Activated CD4-positive, alpha-beta T cell treated with anti-CD3 and anti-CD28 coated beads, Interleukin-2, amount 50 U/mL, for 48 hours (primary cell): ENCODE measurements around the gene NUDCD2.

Experiments used
- DNase-seq, 2 experiments: peaks; one replicate each; pipeline ENCODE4 v3.0.0-alpha.2; 2020

The NUDCD2 gene

DNA sequence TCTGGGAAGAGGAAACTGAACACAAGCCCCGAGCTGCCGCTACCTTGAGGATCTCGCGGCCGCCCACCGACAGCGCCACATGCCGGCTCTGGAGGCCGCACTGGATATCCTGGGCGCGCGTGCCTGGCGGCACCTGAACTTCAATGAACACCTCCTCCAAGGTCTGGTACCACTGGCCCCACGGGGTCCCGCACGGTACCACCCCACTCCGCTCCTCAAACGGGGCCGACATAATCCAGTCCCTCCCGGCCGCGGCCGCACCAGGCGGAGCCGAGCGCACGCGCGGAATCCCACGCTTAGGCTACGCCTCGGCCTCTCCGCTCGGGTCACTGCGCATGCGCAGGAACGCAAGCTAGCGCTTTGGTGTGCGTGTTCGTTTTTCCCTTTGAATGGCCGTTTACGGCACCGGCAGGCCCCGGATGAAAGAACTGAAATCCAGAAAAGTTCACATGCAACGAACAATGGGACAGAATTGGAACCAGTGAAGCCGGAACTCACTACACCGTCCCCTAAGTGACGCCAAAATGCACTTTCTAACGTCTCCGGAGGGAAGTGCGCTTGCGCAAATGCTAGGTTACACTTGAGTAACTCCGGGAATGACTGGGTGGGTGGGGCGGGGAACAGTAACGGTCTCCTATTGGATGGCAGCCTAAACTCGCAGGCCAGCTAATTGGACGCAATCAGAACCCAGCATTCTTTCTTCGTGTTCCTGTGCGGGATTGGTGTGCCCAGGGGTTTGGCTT, at the start of gene NUDCD2:
NUDCD2 (minus strand) TSS at position 284 of the 743 bp plus-strand sequence; CDS start at position 232, 52 bp downstream.
- peak; percentile 89 to 93 for DNase-seq

- DNase-seq: no peak
Observed at GRCh38 chr5:163509291-163509951, 49.5 kb upstream of the NUDCD2 start.

- no peak for DNase-seq
Observed at GRCh38 chr5:163508753-163509152, 48.9 kb upstream of the NUDCD2 start.

GRCh38 chr5:163506726-163507125, 46.8 kb upstream of the NUDCD2 start:
- DNase-seq: no peak

DNA sequence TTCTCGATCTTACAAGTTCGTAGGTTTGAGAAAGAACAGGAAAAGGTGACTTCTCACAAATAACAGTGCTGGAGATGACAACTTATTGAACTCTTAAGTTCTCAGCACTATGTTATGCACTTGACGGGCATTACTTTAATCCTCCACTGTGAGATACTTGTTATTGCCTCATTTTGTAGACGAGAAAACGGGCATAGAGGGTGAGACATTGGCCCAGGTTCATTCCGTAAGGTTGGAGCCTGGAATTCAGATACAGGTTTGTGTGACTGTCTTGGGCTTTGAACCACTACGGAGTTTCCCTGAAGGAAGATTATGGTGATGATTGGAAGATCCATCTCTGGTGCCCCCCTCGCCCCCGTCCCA, 46.2 kb upstream of the NUDCD2 start:
- DNase-seq: peak in 1 of 2 experiments; percentile 28

DNA sequence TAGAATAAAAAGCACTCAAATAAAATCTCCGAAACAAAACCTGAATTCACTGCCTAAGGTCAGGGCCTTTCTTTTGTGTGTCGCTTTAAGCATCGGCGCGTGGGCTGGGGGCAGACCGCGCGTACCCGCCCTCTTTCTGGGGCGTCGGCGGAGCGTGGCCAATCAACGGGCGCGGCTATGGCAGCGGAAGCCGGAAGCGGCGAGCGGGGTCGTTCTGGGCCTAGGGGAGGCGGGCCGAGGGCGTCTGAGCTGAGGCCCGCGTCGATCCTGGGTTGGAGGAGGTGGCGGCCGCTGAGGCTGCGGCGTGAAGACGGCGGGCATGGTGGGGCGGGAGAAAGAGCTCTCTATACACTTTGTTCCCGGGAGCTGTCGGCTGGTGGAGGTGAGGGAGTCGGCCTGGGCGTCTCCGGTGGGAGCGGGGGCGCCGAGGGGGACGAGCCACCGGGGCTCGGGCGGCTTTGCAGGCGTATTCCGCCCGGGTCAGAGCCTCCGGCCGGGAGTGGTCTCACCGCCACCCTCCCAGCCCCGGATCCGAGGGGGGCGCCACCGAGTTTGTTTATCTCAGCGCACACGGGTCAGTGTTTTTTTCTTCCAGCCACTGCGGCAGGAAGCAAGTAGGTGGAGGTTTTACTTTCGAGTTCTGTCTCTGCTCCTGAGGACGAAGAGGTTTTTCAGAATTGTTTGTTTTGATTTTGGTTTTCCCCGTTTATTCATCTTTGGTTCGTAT, 45.6 kb upstream of the NUDCD2 start, which contains the start of gene MAT2B:
MAT2B (plus strand) TSS at position 252 of the 727 bp plus-strand sequence; CDS start at position 320, 68 bp downstream.
- DNase-seq: peak; percentile 92 to 95

- DNase-seq: no peak
Observed at GRCh38 chr5:163505049-163505367, 45.1 kb upstream of the NUDCD2 start.

DNA sequence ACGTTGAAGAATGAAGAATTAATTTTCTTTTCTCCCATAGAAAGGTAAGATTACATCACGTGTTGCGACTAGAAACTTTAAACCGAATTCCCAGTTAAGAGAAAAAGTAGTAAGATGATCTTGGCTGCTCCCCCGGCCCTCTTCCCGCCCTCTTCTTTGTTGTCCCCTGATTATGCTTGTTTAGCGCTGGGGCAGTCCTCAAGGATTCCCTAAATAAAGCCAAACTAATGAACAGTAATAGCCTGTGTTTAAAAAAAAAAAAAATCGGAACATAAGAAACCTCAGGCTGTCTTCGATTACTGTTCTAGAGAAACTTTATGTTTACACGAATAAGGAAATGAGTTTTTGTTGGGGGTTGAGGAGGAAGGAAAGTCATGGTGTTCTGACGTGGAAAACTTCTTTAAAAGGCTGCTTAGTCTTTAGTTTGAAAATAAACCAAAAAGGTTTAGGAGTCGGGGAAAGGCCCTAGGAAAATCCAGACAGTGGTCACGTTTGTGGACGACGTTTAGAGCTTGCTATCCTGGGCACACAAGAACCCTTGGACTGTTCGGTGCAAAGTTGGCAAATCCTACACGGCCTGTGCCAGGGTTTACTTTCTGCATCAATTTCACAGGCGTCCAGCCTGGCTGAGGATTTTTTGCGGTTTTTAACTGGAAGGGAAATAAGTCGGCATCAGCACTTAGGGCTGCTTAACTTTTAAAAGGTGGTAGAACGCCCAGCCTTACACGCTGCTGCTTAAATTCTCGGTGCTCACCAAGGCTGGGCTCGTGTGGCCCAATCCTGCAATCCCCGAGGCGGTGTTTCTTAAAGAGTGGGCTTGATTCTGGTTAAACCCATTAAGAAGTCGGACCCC, 44.4 kb upstream of the NUDCD2 start:
- DNase-seq: peak; percentile 49 to 60

- peak; percentile 38 to 55 for DNase-seq
Observed at GRCh38 chr5:163503106-163504078, 43.5 kb upstream of the NUDCD2 start.

DNA sequence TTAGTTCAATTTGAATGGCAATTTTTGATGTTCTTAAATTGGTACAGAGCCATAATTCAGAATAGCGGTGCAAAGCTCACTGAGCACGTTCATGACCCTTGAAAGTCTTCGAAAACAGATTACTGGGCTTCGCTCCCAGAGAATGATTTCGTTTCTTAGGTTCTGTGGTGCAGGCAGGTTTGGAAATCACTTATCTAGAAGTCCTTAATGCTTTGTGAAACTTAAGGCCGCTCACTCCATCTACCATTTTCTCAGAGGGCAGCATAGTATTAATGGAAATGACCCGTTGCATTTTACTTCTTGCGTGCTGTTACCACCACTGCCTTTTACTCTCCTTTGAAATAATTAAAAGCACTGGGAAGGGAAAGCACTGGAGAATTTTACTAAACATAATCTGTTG, 42.6 kb upstream of the NUDCD2 start:
- no peak for DNase-seq

- DNase-seq: no peak
Observed at GRCh38 chr5:163498886-163499285, 39.0 kb upstream of the NUDCD2 start.

DNA sequence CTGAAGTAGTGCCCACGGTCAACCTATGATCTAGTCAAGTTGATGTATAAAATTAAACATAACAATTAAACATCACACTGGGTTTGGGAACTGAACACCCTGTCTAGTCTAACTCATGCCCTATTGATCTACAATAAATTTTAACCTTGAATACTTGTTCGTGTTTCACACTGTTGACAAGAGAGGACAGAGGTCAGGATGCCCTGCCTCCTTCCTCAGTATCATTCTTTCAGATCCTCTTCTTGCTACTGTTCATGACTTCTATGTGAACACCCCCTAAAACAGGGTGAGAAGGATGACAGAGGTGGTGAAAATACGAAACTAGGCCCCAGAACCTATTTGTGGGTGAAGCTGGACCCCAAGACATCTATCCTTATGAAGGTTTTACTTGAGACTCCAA, 37.4 kb upstream of the NUDCD2 start:
- no peak for DNase-seq

DNA sequence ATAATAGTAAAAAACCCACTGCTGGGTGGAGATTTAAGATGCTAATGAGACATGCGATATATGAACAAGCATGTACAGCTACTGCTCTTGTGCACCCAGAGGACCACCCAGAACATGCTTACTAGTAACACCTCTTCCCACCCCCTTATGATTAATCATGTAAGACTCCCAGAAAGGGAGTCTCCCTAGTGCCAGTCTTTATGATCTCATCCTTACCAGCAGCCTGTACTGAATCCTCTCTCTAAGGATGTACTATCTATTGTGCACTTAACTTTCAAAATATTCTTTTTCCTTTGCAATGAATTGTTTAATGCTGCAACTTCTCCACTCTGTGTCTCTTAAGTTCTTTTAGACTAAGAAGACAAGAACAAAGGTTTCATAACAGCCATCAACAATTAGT, 36.4 kb upstream of the NUDCD2 start:
- no peak for DNase-seq

DNA sequence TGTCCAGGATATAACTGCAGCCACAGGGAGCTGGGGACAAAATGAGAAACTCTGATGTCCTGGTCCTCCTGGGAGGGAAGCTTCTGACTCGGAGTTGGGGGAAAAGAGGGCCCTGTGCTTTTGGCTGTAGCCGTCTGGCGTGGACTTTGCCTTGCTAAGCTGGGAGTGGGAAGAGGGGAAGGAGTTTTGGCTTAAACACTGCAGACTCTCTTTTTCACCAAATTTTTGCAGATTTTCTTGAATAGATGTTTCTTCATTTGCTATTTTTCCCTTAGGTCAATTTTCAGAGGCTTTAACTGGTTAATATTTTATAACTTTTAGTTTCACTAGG, 29.8 kb upstream of the NUDCD2 start:
- no peak for DNase-seq

DNA sequence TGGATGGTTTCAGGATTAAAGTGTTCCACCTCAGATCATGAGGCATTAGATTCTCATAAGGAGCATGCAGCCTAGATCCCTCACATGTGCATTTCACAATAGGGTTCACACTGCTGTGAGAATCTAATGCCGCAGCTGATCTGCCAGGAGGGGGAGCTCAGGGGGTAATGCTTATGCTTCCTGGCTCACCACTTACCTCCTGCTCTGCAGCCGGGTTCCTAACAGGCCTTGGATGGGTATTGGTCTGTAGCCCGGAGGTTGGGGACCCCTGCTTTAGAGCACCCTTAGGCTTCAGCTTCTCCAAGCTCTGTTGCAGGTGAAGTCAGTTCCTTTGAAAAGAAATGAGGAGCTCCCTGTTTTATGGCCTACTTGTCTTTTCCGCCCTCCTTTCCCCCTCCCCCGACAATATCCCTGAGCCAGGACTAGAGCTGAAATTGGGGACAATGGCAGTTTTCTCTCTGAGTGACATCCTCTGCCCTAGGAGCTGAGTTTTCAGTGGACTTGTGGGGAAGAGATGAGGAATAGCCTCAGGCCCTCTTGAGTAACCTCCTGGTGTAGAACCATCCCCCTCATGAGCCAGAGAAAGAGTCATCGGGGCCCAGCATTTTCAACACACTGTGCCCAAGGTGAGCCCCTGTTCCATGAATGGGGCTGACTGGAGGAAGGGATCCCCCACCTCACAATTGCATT, 29.3 kb upstream of the NUDCD2 start:
- DNase-seq: no peak

DNA sequence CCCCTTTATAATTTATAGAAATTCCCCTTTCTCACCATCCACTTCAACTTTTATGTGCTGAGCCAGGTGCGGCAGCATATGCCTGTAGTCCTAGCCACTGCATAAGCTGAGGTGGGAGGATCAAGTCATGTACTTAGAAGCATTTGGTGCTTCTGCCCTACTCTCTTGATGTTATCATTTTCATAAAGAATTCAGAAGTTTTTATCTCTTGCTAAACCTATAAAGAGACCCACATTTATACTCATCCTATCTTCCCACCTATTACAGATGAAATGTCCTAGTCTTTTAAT, 19.0 kb upstream of the NUDCD2 start:
- no peak for DNase-seq

GRCh38 chr5:163478126-163478981, 18.5 kb upstream of the NUDCD2 start:
- DNase-seq: no peak

- DNase-seq: no peak
Observed at GRCh38 chr5:163475411-163475810, 15.5 kb upstream of the NUDCD2 start.

GRCh38 chr5:163473635-163474243, 13.8 kb upstream of the NUDCD2 start:
- DNase-seq: no peak

- DNase-seq: no peak
Observed at GRCh38 chr5:163467682-163468081, 7.8 kb upstream of the NUDCD2 start.
